Measurements from ENCODE around the gene BCL2L1. TPM values are rescaled to one million over a fixed set of nuclear protein-coding genes. Genes with fewer than 3 reads are reported as not detected.
"Not testable (repeated sequence)": the region's sequence is repeated elsewhere in the genome, so short reads cannot be mapped to it uniquely, and the experiment has no call there.

BCL2L1 gene
- total RNA-seq, 2 donors from 2014 or later = 86.7 to 134 TPM

DNA sequence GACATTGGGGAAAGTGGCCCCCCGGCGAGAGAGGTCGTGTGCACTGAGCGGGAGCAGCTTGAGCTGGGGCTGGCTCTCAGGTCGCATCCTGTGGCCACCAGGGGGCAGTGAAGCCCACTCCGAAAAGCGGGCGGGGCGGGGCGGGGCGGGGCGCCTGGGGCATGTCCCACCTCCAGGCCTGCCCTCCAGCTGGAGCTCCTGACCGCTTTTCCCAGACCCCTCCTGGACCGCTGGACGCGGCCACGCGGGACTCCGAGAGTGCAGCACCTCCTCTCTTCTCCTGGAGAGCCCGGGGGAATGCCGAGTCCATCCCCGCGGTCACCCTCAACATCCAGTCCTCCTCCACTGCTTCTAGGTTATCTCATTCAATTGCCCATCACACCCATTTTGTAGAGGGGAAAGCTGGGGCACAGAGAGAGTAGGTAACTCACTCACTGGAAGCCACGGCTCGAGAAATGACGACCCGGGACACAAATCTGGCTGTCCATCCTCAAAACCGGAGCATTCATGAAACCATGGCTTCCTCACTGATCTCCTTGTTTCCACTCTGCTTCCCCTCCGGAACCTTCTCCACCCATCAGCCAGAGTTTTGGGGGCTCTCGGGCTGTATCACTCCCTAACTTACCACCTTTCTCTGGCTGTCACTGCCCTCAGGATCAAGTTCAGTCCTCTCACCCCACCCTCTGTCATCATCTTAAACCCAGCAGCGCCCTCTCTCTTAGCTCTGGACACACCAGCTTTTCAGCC lies 60.9 kb downstream of the BCL2L1 start:
- Mint-ChIP-seq H3K36me3 (ENCODE audit: low read depth) (peaks cover 64% of the 10 kb centered on the region), H3K27ac (peak overlapping the region; percentile 79), H3K4me1 (peaks cover 30% of the 10 kb centered on the region), H3K4me3 (peak overlapping the region; percentile 74), H3K9me3 (no peaks in the 10 kb centered on the region), H3K27me3 (no peaks in the 10 kb centered on the region)
- peak; percentile 88 for ATAC-seq (replicated peaks)

DNA sequence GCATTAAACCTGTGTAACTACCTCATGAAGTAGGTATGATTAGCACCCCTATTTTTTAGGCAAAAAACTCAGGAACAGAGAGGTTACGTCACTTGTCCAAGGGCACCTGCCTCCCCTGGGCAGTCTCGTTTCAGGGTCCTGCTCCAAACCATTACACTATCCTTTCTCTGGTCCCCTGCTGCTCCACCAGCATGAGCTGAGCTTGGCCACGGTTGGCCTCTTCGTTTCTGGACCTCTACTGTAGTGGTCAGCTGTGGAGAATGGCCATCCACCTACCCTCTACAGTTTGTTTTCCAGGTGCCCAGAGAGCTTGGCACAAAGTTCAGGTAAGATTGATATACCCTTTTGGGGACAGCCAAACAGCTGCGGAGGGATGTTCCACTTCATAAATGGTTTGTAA lies 68.1 kb downstream of the BCL2L1 start:
- Mint-ChIP-seq H3K4me1 (no peaks in the 10 kb centered on the region), H3K9me3 (no peaks in the 10 kb centered on the region), H3K4me3 (no peak overlapping the region), H3K27ac (no peak overlapping the region), H3K36me3 (ENCODE audit: low read depth) (no peaks in the 10 kb centered on the region), H3K27me3 (no peaks in the 10 kb centered on the region)
- ATAC-seq (replicated peaks) = no peak

DNA sequence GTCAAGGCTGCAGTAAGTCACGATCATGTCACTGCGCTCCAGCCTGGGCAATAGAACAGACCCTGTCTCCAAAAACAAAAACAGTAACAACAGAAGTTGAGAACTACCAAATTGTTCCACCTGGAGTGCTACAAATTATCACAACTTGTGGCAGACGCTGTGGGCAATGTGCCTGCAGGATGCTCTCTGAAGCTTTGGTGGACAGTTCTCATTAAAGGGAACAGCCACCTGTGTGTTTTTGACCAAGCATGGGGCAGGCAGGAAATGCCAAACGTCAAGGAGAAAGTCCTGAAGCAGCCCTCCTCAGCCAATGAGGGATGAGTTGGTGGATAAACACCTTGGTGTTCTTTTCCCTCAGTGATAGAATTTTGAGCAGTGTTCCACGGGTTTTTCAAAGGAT lies 69.1 kb downstream of the BCL2L1 start:
- no peaks in the 10 kb centered on the region for H3K9me3 Mint-ChIP-seq
- no peak for ATAC-seq (replicated peaks)
- no peak overlapping the region for H3K4me3 Mint-ChIP-seq
- no peaks in the 10 kb centered on the region for H3K27me3 Mint-ChIP-seq
- H3K27ac Mint-ChIP-seq = no peak overlapping the region
- no peaks in the 10 kb centered on the region for H3K36me3 Mint-ChIP-seq (ENCODE audit: low read depth)
- H3K4me1 Mint-ChIP-seq = no peaks in the 10 kb centered on the region

DNA sequence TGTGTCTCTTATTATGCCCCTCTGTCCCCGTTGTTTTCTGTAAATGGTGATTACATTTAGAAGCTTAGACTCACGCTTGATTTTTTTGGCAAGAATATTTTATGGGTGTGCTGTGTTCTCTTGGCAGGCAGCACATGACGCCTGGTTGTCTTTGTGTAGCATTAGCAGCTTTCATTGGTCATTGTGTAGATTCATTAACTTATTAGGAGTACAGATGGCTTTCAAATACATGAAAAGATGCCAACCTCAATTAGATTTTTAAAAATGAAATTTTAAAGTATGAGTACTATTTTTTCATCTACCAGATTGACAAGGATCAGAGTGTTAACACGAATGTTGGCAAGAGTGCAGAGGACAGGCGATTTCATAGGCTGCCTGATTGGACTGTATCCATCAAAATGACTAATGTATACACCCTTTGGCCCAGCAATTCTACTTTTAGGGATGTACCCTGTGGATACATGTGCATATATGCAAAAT lies 69.7 kb downstream of the BCL2L1 start:
- no peak for ATAC-seq (replicated peaks)
- Mint-ChIP-seq H3K9me3 (no peaks in the 10 kb centered on the region), H3K27me3 (no peaks in the 10 kb centered on the region), H3K36me3 (ENCODE audit: low read depth) (no peaks in the 10 kb centered on the region), H3K4me3 (no peak overlapping the region), H3K4me1 (no peaks in the 10 kb centered on the region), H3K27ac (no peak overlapping the region)

DNA sequence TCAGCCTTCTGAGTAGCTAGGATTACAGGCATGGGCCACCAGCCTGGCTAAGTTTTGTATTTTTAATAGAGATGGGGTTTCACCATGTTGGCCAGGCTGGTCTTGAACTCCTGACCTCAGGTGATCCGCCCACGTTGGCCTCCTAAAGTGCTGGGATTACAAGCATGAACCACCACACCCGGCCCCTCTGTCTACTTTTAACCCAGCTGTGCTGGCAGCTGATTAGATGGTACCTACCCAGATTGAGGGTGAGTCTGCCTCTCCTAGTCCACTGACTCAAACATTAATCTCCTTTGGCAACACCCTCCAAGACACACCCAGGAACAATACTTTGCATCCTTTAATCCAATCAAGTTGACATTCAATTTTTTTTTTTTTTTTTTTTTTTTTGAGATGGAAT lies 74.6 kb downstream of the BCL2L1 start:
- H3K36me3 Mint-ChIP-seq (ENCODE audit: low read depth); H3K9me3 Mint-ChIP-seq; H3K4me1 Mint-ChIP-seq; H3K4me3 Mint-ChIP-seq; ATAC-seq (replicated peaks); H3K27me3 Mint-ChIP-seq; H3K27ac Mint-ChIP-seq: not testable (repeated sequence)

DNA sequence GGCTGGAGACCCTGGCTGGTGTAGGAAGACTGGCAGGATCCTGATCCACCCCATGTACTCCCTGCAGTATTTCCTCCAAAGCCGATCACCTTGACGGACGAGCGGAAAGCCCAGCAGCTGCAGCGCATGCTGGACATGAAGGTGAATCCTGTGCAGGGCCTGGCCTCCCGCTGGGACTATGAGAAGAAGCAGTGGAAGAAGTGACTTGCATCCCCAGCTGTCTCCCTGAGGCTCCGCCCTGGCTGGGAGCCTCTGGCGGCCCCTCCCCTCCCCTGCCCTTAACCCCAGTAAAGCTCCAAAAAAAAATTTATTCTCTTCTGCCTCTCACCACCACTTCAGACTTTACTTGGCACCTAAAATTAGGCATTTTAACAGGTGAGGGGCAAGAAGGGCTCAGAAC lies 78.0 kb downstream of the BCL2L1 start:
- Mint-ChIP-seq H3K36me3 (ENCODE audit: low read depth) (no peaks in the 10 kb centered on the region), H3K4me1 (peaks cover 5% of the 10 kb centered on the region), H3K4me3 (no peak overlapping the region), H3K9me3 (no peaks in the 10 kb centered on the region), H3K27ac (no peak overlapping the region), H3K27me3 (peaks cover 14% of the 10 kb centered on the region)
- ATAC-seq (replicated peaks) = no peak

DNA sequence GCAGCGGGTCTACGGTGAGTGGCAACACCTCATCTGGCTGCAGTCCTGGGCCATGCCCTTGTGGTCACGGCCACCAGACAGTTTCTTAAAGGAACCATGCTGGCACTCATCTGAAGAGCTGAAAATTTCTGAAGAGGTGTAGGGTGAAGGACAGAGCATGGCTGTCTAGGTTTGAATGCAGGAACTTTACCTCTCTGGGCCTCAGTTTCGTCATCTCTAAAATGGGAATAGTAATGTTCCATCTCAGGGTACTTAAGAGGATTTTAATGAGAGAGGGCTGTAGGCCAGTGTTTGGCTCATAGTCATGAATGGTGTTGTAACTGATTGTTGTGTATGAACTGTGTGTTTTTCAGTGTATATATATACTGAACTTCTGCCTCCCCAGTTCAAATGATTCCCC lies 79.1 kb downstream of the BCL2L1 start:
- H3K4me3 Mint-ChIP-seq = no peak overlapping the region
- peaks cover 5% of the 10 kb centered on the region for H3K4me1 Mint-ChIP-seq
- H3K36me3 Mint-ChIP-seq (ENCODE audit: low read depth) = no peaks in the 10 kb centered on the region
- peaks cover 14% of the 10 kb centered on the region for H3K27me3 Mint-ChIP-seq
- no peak for ATAC-seq (replicated peaks)
- no peak overlapping the region for H3K27ac Mint-ChIP-seq
- H3K9me3 Mint-ChIP-seq = no peaks in the 10 kb centered on the region

DNA sequence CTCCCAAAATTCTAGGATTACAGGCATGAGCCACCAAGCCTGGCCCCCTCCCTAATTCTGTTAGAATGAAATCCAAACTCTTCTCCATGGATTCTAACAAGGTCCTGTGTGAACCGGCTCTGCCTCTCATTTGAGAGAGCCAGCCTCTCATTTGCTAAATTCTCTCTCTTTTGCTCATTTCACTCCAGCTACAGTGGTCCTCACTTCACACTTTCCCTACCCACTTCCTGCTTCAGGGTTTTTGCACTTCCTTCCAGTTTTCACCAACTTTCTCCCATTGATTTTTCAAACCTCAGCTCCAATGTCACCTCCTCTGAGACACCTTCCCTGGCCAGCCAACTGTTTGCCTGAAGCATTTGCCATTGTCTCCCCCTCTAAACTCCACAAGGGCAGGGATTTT lies 79.8 kb downstream of the BCL2L1 start:
- Mint-ChIP-seq H3K4me3 (no peak overlapping the region), H3K27me3 (peaks cover 14% of the 10 kb centered on the region), H3K27ac (no peak overlapping the region), H3K4me1 (peaks cover 5% of the 10 kb centered on the region), H3K36me3 (ENCODE audit: low read depth) (no peaks in the 10 kb centered on the region), H3K9me3 (no peaks in the 10 kb centered on the region)
- ATAC-seq (replicated peaks) = no peak

DNA sequence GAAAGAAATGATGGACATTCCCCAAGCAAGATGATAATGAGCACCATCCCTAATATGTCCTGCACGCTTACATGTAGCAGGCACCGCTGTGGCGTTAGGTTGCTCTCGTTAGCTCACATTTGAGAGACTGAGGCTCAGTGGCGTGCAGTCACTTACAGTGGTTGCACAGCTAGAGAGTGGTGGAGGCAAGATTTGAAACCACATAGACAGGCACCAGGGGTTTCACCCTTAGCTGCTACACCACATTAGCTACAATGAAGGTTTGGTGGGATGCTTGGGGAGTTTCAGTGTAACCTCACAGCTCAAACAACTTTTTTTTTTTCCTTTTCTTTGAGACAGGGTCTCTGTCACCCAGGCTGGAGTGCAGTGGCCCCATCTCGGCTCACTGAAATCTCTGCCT lies 81.3 kb downstream of the BCL2L1 start:
- H3K4me3 Mint-ChIP-seq = no peak overlapping the region
- H3K36me3 Mint-ChIP-seq (ENCODE audit: low read depth) = no peaks in the 10 kb centered on the region
- H3K4me1 Mint-ChIP-seq = peaks cover 5% of the 10 kb centered on the region
- no peaks in the 10 kb centered on the region for H3K9me3 Mint-ChIP-seq
- peaks cover 14% of the 10 kb centered on the region for H3K27me3 Mint-ChIP-seq
- ATAC-seq (replicated peaks) = peak; percentile 44
- H3K27ac Mint-ChIP-seq = no peak overlapping the region

DNA sequence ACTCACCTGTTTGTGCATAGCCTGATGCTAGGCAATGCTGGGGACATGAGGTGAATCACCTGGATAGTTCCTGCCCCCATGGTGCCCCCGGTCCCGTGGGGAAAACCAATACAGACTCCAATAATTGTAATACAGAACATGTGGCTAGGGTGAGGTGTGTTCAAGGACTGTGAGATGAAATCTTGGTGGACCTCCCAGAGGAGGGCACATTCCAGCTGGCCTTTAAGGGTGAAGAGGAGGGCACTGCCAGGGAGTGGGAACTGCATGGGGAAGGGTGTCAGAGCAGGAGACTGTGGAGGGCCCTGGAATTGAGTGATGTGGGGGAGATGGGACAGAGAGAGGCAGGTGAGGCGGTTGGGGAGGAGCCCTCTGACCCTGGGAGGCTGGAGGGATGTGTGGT lies 82.4 kb downstream of the BCL2L1 start:
- H3K36me3 Mint-ChIP-seq (ENCODE audit: low read depth) = no peaks in the 10 kb centered on the region
- H3K27ac Mint-ChIP-seq = no peak overlapping the region
- no peak overlapping the region for H3K4me3 Mint-ChIP-seq
- H3K4me1 Mint-ChIP-seq = peaks cover 5% of the 10 kb centered on the region
- no peaks in the 10 kb centered on the region for H3K9me3 Mint-ChIP-seq
- ATAC-seq (replicated peaks) = no peak
- peaks cover 11% of the 10 kb centered on the region for H3K27me3 Mint-ChIP-seq

DNA sequence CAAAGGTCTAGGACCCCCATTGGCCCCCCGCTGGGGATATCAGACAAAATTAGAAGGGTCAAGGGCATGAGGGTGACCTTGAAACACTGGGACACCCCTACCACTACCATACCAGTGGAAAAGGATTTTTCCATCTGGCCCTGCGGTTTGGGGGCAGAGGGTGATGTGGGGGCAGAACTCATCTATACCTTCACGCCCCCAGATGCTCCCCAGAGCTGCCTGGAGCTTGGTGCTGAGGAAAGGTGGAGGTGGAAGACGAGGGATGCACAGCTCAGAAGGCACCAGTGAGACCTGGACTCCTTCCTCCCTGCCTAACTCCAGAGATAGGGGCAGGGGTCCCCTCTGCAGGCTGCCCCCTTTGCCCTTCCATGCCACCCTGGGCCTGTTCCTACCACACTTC lies 83.9 kb downstream of the BCL2L1 start:
- Mint-ChIP-seq H3K36me3 (ENCODE audit: low read depth) (no peaks in the 10 kb centered on the region), H3K4me1 (peaks cover 5% of the 10 kb centered on the region), H3K4me3 (no peak overlapping the region), H3K27me3 (peaks cover 11% of the 10 kb centered on the region), H3K9me3 (no peaks in the 10 kb centered on the region), H3K27ac (no peak overlapping the region)
- ATAC-seq (replicated peaks) = no peak

DNA sequence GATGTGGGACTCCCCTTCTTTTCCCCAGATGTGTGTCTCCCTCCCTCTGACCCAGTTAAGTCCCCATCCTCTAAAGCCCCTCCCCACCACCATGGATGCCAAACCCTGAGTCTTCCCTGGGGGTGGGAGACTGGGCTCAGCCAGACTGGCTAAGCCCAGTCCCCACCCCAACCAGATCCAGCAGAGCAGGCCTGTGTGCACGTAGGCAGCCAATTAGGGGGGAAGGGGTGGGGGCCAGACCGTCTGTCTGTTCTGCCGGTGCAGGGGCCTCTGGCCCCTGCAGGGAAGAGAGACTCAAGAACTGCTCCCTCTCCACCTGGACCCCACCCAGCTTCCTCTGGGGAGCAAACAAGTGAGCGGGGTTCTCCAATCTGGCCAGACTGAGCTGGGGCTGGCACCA lies 84.4 kb downstream of the BCL2L1 start:
- Mint-ChIP-seq H3K36me3 (ENCODE audit: low read depth) (no peaks in the 10 kb centered on the region), H3K4me1 (peaks cover 5% of the 10 kb centered on the region), H3K4me3 (no peak overlapping the region), H3K27ac (no peak overlapping the region), H3K9me3 (no peaks in the 10 kb centered on the region), H3K27me3 (peaks cover 11% of the 10 kb centered on the region)
- no peak for ATAC-seq (replicated peaks)

DNA sequence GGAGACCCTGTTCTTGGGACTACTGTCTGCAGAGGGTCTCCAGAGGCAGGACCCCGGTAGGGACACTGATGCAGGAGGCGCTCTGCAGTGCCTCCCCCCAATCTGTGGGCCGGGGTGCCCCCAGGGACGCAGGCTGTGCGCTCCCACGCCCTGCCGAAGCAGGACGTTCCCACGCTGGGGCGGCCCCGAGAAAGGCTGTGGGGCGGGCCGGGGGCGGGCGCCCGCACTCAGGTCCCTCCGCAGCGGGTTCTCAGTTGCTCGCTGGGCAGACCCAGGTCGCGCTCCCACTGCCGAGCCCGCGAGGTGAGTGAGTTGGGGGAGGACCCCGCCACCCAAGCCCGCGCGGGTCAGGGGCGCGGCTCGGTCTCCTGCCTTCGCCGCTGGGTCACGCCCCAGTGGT lies 85.0 kb downstream of the BCL2L1 start, which contains the start of gene COX4I2:
Gene COX4I2 (plus strand): TSS at position 253 of the 400 bp plus-strand sequence. CDS start 1,106 bp downstream, outside the sequence.
- Mint-ChIP-seq H3K9me3 (no peaks in the 10 kb centered on the region), H3K27me3 (peaks cover 7% of the 10 kb centered on the region), H3K36me3 (ENCODE audit: low read depth) (no peaks in the 10 kb centered on the region), H3K27ac (no peak within 1 kb of the TSS), H3K4me1 (no peaks in the 10 kb centered on the region), H3K4me3 (no peak within 1 kb of the TSS)
- ATAC-seq (replicated peaks) = no peak

DNA sequence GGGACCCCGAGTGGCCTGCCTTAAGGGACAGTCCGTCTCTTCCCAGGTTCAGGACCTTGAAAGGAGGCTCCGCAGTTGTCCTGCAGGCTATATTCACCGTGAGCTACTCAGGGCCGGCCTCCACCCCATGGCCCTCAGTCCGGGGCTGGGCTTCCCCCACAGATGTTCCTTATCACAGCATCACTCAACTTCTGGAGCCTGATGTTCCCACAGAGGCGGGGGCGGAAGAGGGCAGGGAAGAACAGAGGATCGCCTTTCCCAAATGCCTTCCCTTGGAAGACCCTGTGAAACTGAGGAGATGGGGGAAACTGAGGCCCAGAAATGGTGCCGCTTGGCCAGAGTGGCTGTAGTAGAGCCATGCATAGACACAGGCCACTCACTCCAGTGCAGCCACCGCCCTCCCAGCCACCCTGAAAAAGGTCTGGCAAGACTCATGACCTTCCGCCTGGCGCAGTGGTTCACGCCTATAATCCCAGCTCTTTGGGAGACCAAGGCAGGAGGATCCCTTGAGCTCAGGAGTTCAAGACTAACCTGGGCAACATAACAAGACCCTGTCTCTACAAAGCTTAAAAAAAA lies 89.2 kb downstream of the BCL2L1 start:
- Mint-ChIP-seq H3K4me3 (no peak overlapping the region), H3K4me1 (no peaks in the 10 kb centered on the region), H3K27me3 (no peaks in the 10 kb centered on the region), H3K9me3 (no peaks in the 10 kb centered on the region), H3K27ac (no peak overlapping the region), H3K36me3 (ENCODE audit: low read depth) (no peaks in the 10 kb centered on the region)
- ATAC-seq (replicated peaks) = no peak

DNA sequence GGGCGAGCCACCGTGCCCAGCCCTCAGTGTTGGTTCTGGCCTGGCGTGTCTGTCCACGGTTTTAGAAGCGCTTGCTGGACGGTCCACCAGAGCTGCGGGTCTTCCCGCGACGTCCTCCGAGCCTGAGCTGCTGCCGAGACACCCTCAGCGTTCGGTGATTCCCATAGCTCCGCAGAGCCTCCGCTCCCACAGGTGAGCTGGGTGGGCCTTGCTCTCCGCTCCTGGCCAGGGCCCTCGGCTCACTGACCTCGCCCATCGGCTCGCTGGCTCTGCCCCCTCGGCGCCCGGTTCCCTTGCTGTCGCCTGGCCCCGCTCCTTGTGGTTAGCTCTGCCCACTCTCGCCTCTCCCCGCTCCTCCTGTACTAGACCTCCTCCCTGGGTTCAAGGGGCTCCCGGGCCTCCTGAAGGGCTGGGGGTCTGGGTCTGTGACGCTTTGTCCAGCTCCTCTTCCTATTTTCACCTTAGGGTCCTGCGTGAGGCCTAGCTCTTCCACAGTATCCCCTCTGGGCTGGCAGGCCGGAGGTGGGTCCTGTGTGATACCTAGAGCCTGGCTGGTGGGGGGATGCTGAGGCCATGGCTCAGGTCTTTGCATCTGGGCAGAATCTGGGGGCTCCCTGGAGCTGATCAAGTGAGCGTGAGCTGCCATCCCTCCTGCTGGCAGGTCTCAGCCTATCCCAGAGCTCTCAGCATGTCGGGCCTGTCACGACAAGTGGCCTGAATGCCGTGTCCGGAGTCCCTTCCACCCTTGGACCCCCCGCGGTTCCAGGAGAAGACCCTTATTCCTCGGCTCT lies 89.9 kb downstream of the BCL2L1 start:
- Mint-ChIP-seq H3K4me1 (no peaks in the 10 kb centered on the region), H3K27ac (no peak overlapping the region), H3K9me3 (peaks cover 1% of the 10 kb centered on the region), H3K27me3 (no peaks in the 10 kb centered on the region), H3K4me3 (no peak overlapping the region), H3K36me3 (ENCODE audit: low read depth) (no peaks in the 10 kb centered on the region)
- no peak for ATAC-seq (replicated peaks)

Measured in activated T-helper 17 cell treated with anti-CD3 and anti-CD28 coated beads, Interleukin-2, amount 50 U/mL, for 72 hours (primary cell).